ENCODE results near the gene MOCOS. TPM values are rescaled to one million over a fixed set of nuclear protein-coding genes. Genes with fewer than 3 reads are reported as not detected.

MOCOS gene
- total and polyA plus RNA-seq, 10 donors: 0.13 to 2.7 (median 0.53) TPM

DNA sequence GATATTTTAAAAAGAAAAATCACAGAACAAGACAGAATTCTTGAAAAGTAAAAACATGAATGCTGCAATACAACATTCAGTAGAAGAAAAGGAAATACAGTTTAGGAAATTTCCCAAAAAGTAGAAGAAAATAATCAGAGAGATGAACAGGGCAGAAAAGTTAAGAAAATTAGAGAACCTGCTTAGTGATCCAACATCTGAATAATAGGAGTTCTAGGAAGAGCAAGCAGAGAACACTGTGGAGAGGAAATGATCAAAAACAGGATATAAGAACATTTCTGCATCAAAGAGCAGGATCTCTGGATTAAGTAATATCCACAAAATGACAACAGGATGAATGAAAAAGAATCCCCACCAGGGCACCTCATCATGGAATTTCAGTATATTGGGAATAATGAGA, 101.4 kb downstream of the MOCOS start:
- Histone ChIP-seq H3K4me3 (no peak overlapping the region), H3K36me3 (no peaks in the 10 kb centered on the region), H3K9me3 (peaks cover 0 to 15% (median 2%) of the 10 kb centered on the region in 8 donors), H3K27me3 (replicated peaks in 1 of 7) (peaks cover 0 to 25% (median 0%) of the 10 kb centered on the region in 7 donors), H3K4me1 (no peaks in the 10 kb centered on the region), H3K27ac (no peak overlapping the region)
- TF ChIP-seq POLR2A (IDR thresholded peaks at IDR 0.05) (no peak), POLR2AphosphoS5 (IDR thresholded peaks at IDR 0.05) (no peak)
- TF ChIP-seq, protein P1, sequence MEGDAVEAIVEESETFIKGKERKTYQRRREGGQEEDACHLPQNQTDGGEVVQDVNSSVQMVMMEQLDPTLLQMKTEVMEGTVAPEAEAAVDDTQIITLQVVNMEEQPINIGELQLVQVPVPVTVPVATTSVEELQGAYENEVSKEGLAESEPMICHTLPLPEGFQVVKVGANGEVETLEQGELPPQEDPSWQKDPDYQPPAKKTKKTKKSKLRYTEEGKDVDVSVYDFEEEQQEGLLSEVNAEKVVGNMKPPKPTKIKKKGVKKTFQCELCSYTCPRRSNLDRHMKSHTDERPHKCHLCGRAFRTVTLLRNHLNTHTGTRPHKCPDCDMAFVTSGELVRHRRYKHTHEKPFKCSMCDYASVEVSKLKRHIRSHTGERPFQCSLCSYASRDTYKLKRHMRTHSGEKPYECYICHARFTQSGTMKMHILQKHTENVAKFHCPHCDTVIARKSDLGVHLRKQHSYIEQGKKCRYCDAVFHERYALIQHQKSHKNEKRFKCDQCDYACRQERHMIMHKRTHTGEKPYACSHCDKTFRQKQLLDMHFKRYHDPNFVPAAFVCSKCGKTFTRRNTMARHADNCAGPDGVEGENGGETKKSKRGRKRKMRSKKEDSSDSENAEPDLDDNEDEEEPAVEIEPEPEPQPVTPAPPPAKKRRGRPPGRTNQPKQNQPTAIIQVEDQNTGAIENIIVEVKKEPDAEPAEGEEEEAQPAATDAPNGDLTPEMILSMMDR (IDR thresholded peaks at IDR 0.05 in 8 of 11, conservative IDR thresholded peaks at IDR 0.05 in 3 of 11): no peak
- intact Hi-C loops (cut with DNase I; ENCODE audit: low total_unique reads): loop anchor here (10.0 kb wide), 1 partner anchor 534 kb away; no protein-coding TSS in a partner anchor
- DNase-seq: no peak

DNA sequence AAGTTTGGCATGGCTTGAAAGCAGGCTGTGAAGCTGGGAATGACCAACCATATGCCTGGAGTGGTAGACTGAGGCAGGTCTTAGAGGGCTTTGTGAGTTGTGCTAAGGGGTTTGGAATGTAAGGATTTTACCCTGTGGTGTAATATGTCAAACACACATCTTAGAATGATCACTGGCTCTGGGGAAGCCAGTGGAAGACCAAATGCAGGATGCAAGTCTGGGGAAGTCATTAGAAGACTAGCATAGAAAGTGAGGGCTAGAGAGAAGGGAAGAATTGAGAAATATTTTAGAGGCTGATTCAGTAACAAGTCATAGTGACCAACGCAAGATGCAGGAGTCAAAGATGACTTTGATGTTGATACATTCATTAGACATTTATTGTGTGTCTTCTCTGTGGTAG, 106.7 kb downstream of the MOCOS start:
- Histone ChIP-seq H3K9me3 (peaks cover 0 to 6% (median under 1%) of the 10 kb centered on the region in 8 donors), H3K36me3 (no peaks in the 10 kb centered on the region), H3K27ac (no peak overlapping the region), H3K4me3 (no peak overlapping the region), H3K27me3 (replicated peaks in 1 of 7) (peaks cover 0 to 53% (median 31%) of the 10 kb centered on the region in 7 donors), H3K4me1 (peaks cover 8 to 31% (median 23%) of the 10 kb centered on the region in 6 donors)
- intact Hi-C loops (cut with DNase I; ENCODE audit: low total_unique reads): no loop called here
- 72 to 93% (median 80%) methylated on average over 1 of the region's 1 CpG for WGBS, 5 donors
- TF ChIP-seq POLR2AphosphoS5 (IDR thresholded peaks at IDR 0.05) (no peak), POLR2A (IDR thresholded peaks at IDR 0.05) (no peak)
- TF ChIP-seq, protein P1 (IDR thresholded peaks at IDR 0.05 in 8 of 11, conservative IDR thresholded peaks at IDR 0.05 in 3 of 11): no peak
- no peak for DNase-seq

DNA sequence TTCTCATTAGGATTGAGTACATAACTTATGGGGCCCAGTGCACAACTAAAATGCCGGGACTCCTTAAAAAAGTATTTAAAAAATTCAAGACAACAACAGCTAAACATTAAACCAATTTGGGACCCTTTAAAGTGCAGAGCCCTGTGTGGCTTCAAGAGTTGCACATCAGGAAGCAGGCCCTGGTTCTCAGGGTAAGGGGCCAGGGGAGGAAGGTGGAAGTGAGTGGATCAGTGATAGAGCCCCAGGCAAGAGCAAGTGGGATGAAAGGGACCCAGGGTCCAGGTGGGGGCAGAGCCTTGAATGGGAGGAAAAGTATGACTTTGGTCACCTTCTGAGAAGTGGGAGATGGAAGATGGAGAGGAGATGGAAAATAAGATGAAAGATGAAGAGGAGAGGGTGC, 107.9 kb downstream of the MOCOS start:
- Histone ChIP-seq H3K4me1 (peaks cover 8 to 33% (median 23%) of the 10 kb centered on the region in 6 donors), H3K4me3 (no peak overlapping the region), H3K36me3 (no peaks in the 10 kb centered on the region), H3K9me3 (no peaks in the 10 kb centered on the region), H3K27me3 (replicated peaks in 1 of 7) (peaks cover 0 to 65% (median 41%) of the 10 kb centered on the region in 7 donors), H3K27ac (no peak overlapping the region)
- WGBS, 5 donors: 81 to 94% (median 87%) methylated on average over 1 of the region's 1 CpG
- intact Hi-C loops (cut with DNase I; ENCODE audit: low total_unique reads): no loop called here
- TF ChIP-seq, protein P1 (IDR thresholded peaks at IDR 0.05 in 8 of 11, conservative IDR thresholded peaks at IDR 0.05 in 3 of 11): no peak
- no peak for TF ChIP-seq POLR2AphosphoS5 (IDR thresholded peaks at IDR 0.05)
- no peak for TF ChIP-seq POLR2A (IDR thresholded peaks at IDR 0.05)
- DNase-seq: no peak

DNA sequence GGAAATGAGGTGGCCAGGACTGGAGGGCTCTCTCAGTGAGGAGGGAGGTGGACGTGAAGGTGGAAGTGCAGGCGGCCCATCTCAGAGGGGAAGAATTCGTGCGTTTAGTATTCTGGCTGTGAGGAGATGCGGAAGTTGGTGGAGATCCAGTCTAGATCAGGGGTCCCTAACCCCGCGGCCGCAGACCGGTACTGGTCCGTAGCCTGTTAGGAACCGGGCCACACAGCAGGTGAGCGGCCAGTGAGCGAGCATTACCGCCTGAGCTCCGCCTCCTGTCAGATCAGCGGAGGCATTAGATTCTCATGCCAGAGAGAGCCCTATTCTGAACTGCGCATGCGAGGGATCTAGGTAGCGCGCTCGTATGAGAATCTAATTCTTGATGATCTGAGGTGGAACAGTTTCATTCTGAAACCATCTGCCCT, 108.6 kb downstream of the MOCOS start:
- TF ChIP-seq, protein P1 (IDR thresholded peaks at IDR 0.05 in 8 of 11, conservative IDR thresholded peaks at IDR 0.05 in 3 of 11): no peak
- no peak for TF ChIP-seq POLR2AphosphoS5 (IDR thresholded peaks at IDR 0.05)
- no peak for TF ChIP-seq POLR2A (IDR thresholded peaks at IDR 0.05)
- Histone ChIP-seq H3K4me1 (peaks cover 8 to 33% (median 23%) of the 10 kb centered on the region in 6 donors), H3K27me3 (replicated peaks in 1 of 7) (peaks cover 0 to 72% (median 41%) of the 10 kb centered on the region in 7 donors), H3K36me3 (no peaks in the 10 kb centered on the region), H3K27ac (no peak overlapping the region), H3K4me3 (peak overlapping the region in 2 of 8 donors; percentile 65 to 79), H3K9me3 (no peaks in the 10 kb centered on the region)
- intact Hi-C loops (cut with DNase I; ENCODE audit: low total_unique reads): no loop called here
- DNase-seq: no peak
- WGBS, 5 donors: 34 to 53% (median 40%) methylated on average over 21 of the region's 21 CpGs
